ENCODE data around the gene TAS2R19.
"Not testable (repeated sequence)": the region's sequence is repeated elsewhere in the genome, so short reads cannot be mapped to it uniquely, and the experiment has no call there.

The TAS2R19 gene

DNA sequence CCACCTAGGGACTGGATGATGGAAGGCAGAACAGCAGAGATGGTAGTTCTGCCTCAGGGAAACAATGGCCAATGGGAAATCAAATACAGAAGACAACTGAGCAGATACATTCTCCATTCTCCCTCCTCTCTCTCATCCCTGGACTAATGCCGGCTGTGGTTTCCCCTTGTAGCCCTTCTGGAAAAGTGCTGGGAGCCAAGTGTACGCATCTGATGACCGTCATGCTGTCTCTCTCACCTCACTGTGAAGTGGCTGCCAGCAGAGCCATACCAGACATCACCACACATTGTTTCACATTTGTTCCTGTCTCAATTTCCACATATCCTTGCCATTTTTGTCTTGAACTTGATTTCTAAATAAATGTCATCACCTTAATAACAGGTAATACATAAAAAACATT lies 36.6 kb upstream of the TAS2R19 start:
- H3K79me2 ChIP-seq (ENCODE audit: low read length): peaks cover 4% of the 10 kb centered on the region
- no peak for DNase-seq
- no peaks in the 10 kb centered on the region for H3K9me3 ChIP-seq (replicated peaks; ENCODE audit: insufficient read depth, low read length)
- H2AFZ ChIP-seq (ENCODE audit: low read length): no peak overlapping the region
- no peak overlapping the region for H3K4me2 ChIP-seq (ENCODE audit: low read depth, low read length)
- H3K4me3 ChIP-seq (ENCODE audit: low read length): no peak overlapping the region
- no peaks in the 10 kb centered on the region for H3F3A ChIP-seq (ENCODE audit: insufficient read depth, low read length)
- H3K9ac ChIP-seq (ENCODE audit: low read length): no peak overlapping the region
- H3K4me1 ChIP-seq (ENCODE audit: low read length): no peaks in the 10 kb centered on the region
- no peak overlapping the region for H3K27ac ChIP-seq (ENCODE audit: low read length)
- no peaks in the 10 kb centered on the region for H3K9me2 ChIP-seq (replicated peaks; ENCODE audit: insufficient read depth, low read length)
- H3K27me3 ChIP-seq (replicated peaks; ENCODE audit: insufficient read depth, low read length): no peaks in the 10 kb centered on the region
- no peak for TF ChIP-seq EZH2 (optimal IDR thresholded peaks at IDR 0.05; ENCODE audit: low read depth, low read length)
- TF ChIP-seq, protein P1, sequence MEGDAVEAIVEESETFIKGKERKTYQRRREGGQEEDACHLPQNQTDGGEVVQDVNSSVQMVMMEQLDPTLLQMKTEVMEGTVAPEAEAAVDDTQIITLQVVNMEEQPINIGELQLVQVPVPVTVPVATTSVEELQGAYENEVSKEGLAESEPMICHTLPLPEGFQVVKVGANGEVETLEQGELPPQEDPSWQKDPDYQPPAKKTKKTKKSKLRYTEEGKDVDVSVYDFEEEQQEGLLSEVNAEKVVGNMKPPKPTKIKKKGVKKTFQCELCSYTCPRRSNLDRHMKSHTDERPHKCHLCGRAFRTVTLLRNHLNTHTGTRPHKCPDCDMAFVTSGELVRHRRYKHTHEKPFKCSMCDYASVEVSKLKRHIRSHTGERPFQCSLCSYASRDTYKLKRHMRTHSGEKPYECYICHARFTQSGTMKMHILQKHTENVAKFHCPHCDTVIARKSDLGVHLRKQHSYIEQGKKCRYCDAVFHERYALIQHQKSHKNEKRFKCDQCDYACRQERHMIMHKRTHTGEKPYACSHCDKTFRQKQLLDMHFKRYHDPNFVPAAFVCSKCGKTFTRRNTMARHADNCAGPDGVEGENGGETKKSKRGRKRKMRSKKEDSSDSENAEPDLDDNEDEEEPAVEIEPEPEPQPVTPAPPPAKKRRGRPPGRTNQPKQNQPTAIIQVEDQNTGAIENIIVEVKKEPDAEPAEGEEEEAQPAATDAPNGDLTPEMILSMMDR (IDR thresholded peaks at IDR 0.05; ENCODE audit: low read length): no peak
- no peak for TF ChIP-seq EZH2phosphoT487 (IDR thresholded peaks at IDR 0.05; ENCODE audit: low read length)
- H3K36me3 ChIP-seq (replicated peaks; ENCODE audit: insufficient read depth, low read length): no peaks in the 10 kb centered on the region
- H4K20me1 ChIP-seq (ENCODE audit: insufficient read depth, low read length): no peaks in the 10 kb centered on the region

GRCh38 chr12:11055306-11055705 lies 32.9 kb upstream of the TAS2R19 start:
- H3K27ac ChIP-seq (ENCODE audit: low read length): no peak overlapping the region
- H3K4me1 ChIP-seq (ENCODE audit: low read length): no peaks in the 10 kb centered on the region
- no peaks in the 10 kb centered on the region for H3K9me3 ChIP-seq (replicated peaks; ENCODE audit: insufficient read depth, low read length)
- no peaks in the 10 kb centered on the region for H3K9me2 ChIP-seq (replicated peaks; ENCODE audit: insufficient read depth, low read length)
- H3K9ac ChIP-seq (ENCODE audit: low read length): no peak overlapping the region
- TF ChIP-seq, protein P1 (IDR thresholded peaks at IDR 0.05; ENCODE audit: low read length): no peak
- TF ChIP-seq EZH2 (optimal IDR thresholded peaks at IDR 0.05; ENCODE audit: low read depth, low read length) (no peak), EZH2phosphoT487 (IDR thresholded peaks at IDR 0.05; ENCODE audit: low read length) (no peak)
- H3K4me2 ChIP-seq (ENCODE audit: low read depth, low read length): no peak overlapping the region
- H2AFZ ChIP-seq (ENCODE audit: low read length): no peak overlapping the region
- H4K20me1 ChIP-seq (ENCODE audit: insufficient read depth, low read length): no peaks in the 10 kb centered on the region
- no peaks in the 10 kb centered on the region for H3K36me3 ChIP-seq (replicated peaks; ENCODE audit: insufficient read depth, low read length)
- peaks cover 9% of the 10 kb centered on the region; the same call in 1 of the 2 replicates for H3K79me2 ChIP-seq (ENCODE audit: low read length)
- H3K4me3 ChIP-seq (ENCODE audit: low read length): no peak overlapping the region
- DNase-seq: no peak
- no peaks in the 10 kb centered on the region for H3F3A ChIP-seq (ENCODE audit: insufficient read depth, low read length)
- no peaks in the 10 kb centered on the region for H3K27me3 ChIP-seq (replicated peaks; ENCODE audit: insufficient read depth, low read length)

DNA sequence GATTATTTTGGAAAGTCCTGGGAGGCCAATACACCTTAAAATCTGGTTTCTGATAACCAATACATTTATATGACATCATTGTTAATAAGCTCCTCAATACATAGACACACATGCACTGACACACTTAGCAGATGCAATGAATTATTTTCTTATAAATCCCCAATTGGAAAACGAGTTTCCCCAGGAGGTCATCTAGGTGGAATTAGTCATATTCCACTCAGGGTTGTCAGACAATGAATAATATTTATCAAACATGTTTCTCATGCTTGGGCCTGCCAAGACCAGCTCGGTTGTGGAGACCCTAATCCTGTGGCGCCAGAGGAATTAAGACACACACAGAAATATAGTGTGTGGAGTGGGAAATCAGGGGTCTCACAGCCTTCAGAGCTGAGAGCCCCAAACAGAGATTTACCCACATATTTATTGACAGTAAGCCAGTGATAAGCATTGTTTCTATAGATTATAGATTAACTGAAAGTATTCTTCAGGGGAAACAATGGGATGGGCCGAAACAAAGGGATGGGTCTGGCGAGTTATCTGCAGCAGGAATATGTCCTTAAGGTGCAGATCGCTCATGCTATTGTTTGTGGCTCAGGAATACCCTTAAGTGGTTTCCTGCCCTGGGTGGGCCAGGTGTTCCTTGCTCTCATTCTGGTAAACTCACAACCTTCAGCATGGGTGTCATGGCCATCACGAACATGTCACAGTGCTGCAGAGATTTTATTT lies 27.5 kb upstream of the TAS2R19 start:
- DNase-seq; H3K9me2 ChIP-seq (replicated peaks; ENCODE audit: insufficient read depth, low read length); H3K27ac ChIP-seq (ENCODE audit: low read length); H4K20me1 ChIP-seq (ENCODE audit: insufficient read depth, low read length); H3K4me2 ChIP-seq (ENCODE audit: low read depth, low read length); H3K79me2 ChIP-seq (ENCODE audit: low read length); H2AFZ ChIP-seq (ENCODE audit: low read length); H3K9me3 ChIP-seq (replicated peaks; ENCODE audit: insufficient read depth, low read length); H3K9ac ChIP-seq (ENCODE audit: low read length); H3F3A ChIP-seq (ENCODE audit: insufficient read depth, low read length); H3K4me3 ChIP-seq (ENCODE audit: low read length); H3K36me3 ChIP-seq (replicated peaks; ENCODE audit: insufficient read depth, low read length); H3K4me1 ChIP-seq (ENCODE audit: low read length); H3K27me3 ChIP-seq (replicated peaks; ENCODE audit: insufficient read depth, low read length): not testable (repeated sequence)

GRCh38 chr12:11041366-11041765 lies 18.9 kb upstream of the TAS2R19 start:
- not testable (repeated sequence) for H2AFZ ChIP-seq (ENCODE audit: low read length); H3K27me3 ChIP-seq (replicated peaks; ENCODE audit: insufficient read depth, low read length); DNase-seq; H3K9ac ChIP-seq (ENCODE audit: low read length); H4K20me1 ChIP-seq (ENCODE audit: insufficient read depth, low read length); H3K4me3 ChIP-seq (ENCODE audit: low read length); H3K4me1 ChIP-seq (ENCODE audit: low read length); H3F3A ChIP-seq (ENCODE audit: insufficient read depth, low read length); H3K27ac ChIP-seq (ENCODE audit: low read length); H3K4me2 ChIP-seq (ENCODE audit: low read depth, low read length); H3K79me2 ChIP-seq (ENCODE audit: low read length); H3K36me3 ChIP-seq (replicated peaks; ENCODE audit: insufficient read depth, low read length); H3K9me2 ChIP-seq (replicated peaks; ENCODE audit: insufficient read depth, low read length); H3K9me3 ChIP-seq (replicated peaks; ENCODE audit: insufficient read depth, low read length)
